NCI-H526 (cell line): ENCODE results near the gene HPSE.
"Not testable (repeated sequence)": the region's sequence is repeated elsewhere in the genome, so short reads cannot be mapped to it uniquely, and the experiment has no call there.

Experiments
- DNase-seq, 2 experiments: peaks; one replicate each; lab custom pipeline; 2025; lab: John Stamatoyannopoulos, UW

Gene HPSE

GRCh38 chr4:83283181-83283580, 51.5 kb downstream of the HPSE start:
- DNase-seq, result no peak

DNA sequence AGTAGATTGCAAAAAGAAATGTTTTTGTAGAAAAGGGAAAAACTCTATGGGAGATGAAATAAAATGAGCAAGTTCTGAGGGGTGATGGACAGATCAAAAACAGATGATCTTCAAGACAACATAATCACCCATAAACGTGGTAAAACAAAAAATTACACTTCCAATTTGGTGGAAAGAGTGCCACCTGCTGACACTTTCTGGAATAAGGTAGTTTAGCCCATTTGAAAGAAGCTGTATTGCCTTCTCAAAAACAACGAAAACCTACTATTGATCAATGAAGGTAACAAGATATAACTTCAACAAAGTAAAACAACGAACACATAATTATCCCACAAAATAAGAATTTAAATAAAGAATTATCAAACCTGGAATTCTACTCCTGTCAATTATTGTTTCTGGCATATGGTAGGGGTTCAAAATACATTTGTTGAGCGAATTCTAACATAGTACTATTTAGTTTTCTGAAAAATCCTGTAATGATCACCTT, 52.6 kb downstream of the HPSE start:
- DNase-seq, result peak in 1 of 2 experiments; percentile 24

- no peak for DNase-seq
Measured at GRCh38 chr4:83281307-83281706, 53.3 kb downstream of the HPSE start.

- no peak for DNase-seq
Measured at GRCh38 chr4:83276299-83277040, 58.2 kb downstream of the HPSE start.

DNA sequence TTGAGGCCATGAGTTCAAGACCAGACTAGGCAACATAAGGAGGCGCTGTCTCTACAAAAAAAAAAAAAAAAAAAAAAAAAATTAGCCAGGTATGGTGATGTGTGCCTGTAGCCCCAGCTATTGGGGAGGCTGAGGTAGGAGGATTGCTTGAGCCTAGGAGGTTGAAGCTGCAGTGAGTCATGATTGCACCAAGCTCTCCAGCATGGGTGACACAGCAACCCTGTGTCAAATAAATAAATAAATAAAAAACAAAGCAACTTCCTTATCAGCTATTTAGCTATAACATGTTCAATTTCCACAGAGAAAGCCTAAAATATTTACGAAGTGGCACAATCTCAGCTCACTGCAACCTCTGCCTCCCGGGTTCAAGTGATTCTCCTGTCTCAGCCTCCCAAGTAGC, 60.7 kb downstream of the HPSE start:
- DNase-seq, result not testable (repeated sequence)

GRCh38 chr4:83272900-83273299, 61.7 kb downstream of the HPSE start:
- DNase-seq, result no peak

DNA sequence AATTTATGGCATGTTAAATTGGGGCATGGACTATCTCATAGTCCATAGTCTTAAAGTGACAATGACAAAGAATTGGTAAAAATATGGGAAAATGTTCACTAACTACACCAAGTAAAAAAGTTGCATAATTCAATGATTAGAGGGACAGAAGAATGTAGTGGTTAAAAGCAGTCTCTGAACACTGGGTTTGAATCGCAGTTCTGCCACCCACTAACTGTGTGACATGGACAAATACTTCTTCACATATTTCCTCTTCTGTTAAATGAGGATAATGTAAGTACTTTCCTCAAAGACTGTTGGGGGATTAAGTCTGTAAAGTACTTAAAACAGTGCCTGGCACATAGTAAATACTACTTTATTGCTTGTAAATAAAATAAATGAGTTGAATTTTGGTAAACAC, 65.4 kb downstream of the HPSE start:
- DNase-seq, result no peak

DNA sequence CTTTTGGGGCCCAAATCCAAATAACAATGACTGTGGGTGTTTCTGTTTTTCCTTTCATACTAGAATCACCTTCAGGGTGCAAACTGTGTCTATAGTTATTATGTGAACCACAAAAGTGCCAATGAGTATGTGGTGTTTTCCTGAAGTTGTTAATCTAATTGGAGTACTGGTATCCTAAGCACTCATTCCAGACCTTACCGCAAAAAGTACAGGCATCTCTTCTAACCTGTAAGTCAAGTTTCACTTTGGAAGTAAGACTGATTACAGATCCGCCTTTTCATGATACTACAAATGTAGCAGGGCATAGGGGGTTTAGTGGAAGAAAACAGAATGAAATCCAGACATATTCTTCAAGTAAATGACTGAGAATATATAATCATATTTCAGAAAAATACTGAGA, 66.2 kb downstream of the HPSE start:
- DNase-seq, result no peak

- DNase-seq, result no peak
Measured at GRCh38 chr4:83267830-83268475, 66.7 kb downstream of the HPSE start.

GRCh38 chr4:83267121-83267829, 67.4 kb downstream of the HPSE start:
- no peak for DNase-seq

DNA sequence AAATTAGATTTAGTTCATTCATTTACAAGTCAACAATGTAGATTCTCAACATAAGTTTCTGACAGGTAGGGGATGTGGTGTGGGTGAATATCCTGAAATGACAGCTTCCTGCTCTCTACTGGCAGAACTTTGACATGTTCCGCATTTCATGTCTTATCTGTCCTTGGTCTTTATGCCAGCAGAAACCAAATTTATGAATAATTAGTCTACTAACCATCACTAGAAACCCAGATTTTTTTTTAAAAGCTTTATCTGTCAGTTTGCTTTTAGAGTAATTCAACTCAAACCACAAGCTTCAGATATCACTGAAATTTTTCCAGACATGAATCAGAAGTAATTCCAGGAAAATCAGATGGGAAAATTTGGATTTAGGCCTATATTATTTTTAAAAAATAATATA, 68.0 kb downstream of the HPSE start:
- no peak for DNase-seq

DNA sequence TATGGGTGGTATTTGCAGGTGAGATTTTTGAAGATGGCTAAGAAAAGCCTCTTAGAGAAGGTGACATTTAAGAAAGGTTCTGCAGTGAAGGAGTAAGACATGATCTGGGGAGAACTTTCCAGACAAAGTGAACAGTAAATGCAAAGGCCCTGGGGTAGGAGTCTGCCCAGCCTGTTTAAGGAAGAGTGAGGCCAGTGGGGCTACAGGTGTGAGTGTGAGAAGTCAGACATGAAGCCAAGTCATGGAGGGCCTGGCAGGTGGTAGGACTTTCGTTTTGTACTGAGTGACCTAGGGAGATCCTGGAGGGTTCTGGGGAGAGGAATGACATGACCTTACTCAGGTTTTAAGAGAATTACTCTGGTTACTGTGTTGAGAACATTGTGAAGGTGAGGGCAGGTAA, 71.5 kb downstream of the HPSE start:
- no peak for DNase-seq

DNA sequence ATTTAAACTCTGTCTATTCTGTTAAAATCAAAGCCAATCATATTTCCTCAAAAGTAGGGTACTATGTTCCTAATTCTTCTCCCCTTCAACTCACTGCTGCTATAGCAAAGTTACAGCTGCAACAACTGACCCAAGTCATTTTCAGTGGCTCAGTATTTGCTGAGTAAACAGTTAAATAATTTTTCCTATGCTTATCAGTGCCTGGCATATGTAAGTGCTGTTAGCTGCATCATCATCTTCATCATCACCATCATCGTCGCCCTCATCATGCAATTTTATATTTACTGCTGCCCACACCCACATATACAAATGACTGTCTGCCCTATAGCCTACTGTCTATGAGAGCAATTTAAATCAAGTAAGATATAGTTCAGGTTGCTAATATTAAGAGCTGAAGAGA, 72.0 kb downstream of the HPSE start:
- no peak for DNase-seq

DNA sequence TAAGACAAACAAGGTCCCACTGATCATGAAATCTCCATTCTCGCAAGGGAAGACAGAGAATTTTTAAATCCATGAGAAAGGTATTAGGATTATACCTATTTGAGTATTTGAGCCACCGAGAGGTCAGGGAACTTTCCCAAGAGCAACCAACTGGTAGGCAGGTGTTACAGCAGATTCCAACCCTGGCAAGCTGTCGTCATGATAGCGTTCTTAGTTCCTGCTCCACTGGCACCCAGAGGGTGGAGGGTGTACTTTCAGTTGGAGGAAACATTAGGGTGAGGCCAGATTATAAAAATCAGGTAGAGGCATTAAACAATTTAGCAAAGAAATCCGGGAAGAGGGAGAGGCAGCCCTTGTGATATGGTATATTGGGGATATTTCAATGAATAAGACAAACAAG, 73.3 kb downstream of the HPSE start:
- no peak for DNase-seq

DNA sequence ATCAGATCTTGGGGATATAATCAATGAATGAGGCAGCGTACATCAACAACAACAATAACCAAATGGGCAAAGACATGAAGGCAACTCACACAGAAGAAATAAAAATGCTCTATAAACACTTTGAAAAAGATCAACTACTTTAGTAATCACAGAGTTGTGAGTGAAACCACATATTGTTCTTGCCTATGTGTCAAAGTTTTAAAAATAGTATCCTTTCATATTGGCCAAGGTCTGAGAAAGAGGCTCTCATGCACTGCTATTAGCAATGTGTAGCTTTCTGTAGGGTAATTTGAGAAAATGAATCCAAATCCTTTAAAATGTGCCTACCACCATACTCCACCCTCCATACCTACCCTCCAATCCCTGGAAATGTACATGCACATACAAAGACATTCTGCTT, 75.1 kb downstream of the HPSE start:
- no peak for DNase-seq

GRCh38 chr4:83258461-83258860, 76.2 kb downstream of the HPSE start:
- no peak for DNase-seq

- no peak for DNase-seq
Measured at GRCh38 chr4:83257811-83258210, 76.8 kb downstream of the HPSE start.

DNA sequence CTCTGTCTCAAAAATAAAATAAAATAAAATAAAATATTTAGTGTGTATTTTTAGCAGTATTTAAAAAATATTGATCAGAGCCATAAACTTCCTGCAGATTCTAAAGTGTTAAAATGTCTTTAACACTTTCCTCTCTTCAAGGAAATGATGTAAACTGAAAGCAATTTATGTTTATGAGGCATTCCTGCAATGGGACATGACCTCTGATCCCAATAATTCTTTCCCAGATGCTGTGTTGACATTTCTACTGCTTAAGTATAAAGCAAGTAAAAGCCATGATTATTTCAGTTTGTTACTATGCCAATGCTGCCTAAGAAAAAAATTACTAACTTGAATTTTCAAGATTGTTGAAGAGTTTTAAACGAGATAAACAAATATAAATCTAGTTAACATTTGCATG, 79.1 kb downstream of the HPSE start:
- DNase-seq, result no peak

DNA sequence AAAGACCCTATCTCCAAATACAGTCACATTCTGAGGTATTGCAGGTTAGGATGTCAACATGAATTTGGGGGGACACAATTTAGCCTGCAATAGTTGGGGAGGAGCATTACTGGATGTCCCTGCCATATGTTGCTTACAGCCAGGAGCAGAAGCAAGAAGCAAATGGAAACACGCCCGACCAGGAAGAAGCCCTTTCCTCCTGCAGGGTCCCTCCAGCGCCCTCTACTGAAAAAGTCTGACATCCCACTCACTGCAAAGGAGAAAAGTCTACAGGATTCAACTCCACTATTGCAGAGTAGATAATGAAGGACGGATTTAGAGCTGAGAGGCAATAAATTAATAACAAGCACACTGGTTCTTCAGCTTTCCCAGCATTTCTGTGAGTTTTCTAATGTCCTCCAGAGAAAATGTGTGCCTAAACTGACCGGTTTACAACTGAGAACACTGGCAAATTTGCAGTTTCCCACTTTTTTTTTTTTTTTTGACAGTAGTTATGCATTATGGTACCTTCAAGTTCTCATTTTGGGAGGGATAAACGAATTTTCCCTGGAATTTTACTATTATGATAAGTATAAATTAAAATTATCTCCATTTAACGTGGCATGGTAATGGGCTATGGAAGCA, 81.8 kb downstream of the HPSE start:
- peak; percentile 32 to 69 for DNase-seq

GRCh38 chr4:83251447-83251830, 83.2 kb downstream of the HPSE start:
- no peak for DNase-seq

DNA sequence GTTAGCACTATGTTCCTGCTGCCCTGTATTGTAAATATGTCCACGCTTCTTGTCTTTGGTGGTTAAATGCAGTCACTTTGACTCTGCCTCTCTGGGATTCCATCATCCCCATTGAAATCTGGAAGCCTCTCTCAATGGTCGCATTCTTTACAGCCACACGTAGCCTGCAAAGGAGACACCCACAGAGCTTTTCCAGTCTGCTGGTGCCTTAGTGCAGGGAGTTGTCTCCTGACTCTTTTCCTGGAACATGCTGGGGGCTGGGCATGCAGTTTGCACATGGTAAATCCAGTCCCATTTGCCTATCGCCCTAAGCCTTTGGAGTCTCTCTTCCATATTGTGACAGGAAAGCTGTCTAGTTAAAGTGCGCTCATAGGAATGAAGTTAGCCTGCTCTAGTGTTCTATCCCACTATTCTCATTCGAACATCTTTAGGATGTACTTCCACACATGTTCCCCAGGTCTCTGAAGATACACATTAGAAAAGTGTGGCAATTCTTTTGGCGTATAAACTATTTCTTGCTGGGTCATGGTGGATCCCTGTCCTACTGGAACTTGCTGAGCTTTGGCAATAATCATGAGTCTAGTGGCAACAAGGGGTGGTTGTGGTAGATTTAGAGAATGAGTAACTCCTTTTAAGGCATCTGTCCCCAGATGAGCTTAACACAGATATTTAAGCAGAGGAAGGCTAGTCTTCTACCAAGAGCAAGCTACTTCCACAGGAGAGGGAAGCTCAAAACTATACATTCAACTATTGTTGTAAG, 83.8 kb downstream of the HPSE start:
- no peak for DNase-seq

DNA sequence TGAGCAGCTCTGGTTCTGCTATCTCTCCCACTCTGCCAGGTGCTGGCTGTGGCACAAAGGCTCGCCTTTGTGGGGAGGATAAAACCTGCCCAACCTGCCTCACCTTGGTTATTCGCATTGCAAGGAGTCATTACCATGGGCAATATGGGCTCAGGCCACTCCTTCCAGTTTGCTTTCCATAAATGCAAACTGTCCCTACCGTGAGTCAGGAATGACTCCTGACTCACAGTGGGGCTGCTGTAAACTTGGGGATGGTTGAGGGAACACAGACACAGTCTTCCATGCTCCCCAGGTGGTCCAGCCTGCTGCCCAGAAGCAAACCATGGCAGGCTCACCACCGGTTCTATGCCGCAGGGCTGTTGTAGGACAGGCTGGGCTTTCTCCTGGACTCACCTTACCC, 86.2 kb downstream of the HPSE start:
- peak; percentile 67 to 68 for DNase-seq
